H54 (cell line): Measurements from ENCODE around the gene TP53I11.
A peak's percentile ranks its signal among the peaks of the same experiment; 100 is the strongest.

Experiments used
- DNase-seq: peaks from one replicate; pipeline ENCODE4 v3.0.0; 2011; ENCODE audit warnings: low spot score, mixed read lengths; ENCODE audit not compliant: insufficient read length
- FAIRE-seq: peaks from 3 replicates; lab custom pipeline; 2011; peaks lifted over from hg19 to GRCh38; lab: Jason Lieb, UNC
- POLR2A ChIP-seq: IDR thresholded peaks from 2 replicates; pipeline ENCODE4 v1.6.1; 2011; ENCODE audit warnings: low read depth, mild to moderate bottlenecking, low read length

Gene TP53I11

DNA sequence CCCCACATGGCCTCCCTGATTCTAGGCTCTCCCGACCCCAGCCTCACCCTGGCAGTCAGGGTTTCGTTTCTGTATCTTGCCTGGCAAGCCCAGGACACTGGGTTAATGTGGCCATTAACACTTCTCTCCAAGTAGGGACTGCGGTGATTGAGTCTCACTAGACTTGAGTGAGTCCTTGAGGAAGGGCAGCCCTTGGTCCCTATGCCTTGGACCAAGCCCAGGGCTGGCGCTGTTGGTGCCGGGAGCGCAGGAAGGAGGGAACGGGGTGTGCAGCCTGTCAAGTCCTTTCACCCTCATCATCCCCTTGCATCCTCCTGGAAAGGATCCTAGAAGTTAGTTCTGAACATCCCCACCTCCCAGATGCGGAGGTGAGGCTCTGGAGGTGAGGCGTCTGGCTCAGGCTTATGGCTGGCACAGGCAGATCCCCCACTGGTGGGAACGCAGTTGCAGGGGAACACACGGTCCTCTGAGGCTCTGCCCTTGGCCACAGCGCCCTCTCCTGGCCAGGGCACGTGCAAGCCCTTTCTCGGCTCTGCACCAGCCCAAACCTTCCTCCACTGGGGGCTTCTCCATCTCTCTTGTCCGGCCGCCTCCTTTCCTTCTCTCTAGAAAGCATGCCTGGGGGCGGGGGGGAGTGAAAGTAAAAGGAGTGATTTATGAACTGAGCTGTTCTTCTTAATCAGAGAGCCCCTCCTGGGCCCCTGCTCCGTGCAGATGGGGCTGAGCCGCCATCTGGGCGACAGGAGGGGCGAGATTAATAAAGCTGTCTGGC lies 56.7 kb downstream of the TP53I11 start:
- no peak for TF ChIP-seq POLR2A
- peak; percentile 84 for DNase-seq
- FAIRE-seq = no peak

DNA sequence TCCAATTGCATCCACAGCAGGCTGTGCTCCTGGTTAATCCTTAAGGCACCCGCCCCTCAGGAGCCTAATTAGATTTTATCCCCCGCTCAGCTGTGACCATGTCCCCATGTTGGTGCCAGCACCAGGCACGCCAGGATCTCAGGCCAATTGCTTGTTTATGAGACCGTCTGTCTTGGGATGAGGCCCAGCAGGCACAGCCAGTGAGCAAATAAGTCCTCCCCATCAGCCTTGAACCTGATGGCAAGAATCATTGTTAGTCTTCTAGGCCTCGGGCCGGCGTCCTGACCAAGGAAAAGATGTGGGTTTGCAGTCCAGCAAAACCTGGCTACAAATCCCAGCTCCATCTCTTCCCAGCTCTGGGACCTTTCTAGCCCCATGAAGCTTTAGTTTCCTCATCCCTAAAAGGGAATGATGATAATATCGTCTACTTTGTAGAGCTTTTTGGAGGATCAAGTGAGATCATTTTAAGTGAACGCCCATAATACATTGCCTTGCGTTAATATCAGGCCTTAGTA lies 57.3 kb downstream of the TP53I11 start:
- FAIRE-seq (no peak), DNase-seq (no peak)
- no peak for TF ChIP-seq POLR2A

DNA sequence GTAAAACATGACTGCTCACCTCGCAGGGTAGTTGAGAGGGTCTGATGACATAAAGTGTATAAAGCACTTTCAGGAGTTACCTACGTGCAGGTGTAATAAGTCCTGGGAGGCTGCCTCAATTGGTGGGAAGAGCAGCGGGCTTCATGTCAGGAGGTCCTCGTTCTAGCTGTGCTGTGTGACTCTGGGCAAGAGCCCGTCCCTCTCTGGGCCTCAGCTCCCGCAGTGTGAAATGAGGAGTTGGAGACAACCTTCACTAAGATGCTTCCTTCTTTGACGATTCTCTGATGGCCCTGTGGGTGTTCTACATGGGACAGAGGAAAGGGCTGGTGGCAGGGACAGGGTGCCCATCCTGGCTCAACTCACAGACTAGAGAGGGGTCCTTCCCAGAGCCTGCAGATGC lies 57.8 kb downstream of the TP53I11 start:
- no peak for TF ChIP-seq POLR2A
- FAIRE-seq (no peak), DNase-seq (no peak)

DNA sequence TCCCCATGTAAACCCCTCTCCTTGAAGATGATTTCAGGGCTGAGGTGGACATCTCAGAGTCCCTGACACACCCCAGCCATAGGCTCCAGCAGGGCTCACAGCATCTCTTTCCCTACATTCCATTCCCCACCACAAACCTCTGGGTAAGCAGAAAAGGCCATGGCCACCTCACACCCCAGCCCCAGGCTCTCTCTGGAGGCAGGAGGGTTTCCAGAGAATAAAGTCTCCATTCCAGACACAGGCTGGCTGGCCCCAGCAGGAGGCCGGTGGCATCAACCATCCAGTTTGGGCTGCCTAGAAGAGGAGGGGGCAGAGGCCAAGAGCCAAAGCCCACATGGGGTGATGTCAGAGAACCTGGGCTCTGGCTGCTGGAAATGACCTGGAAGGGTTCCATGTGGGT lies 61.4 kb downstream of the TP53I11 start:
- no peak for DNase-seq
- no peak for TF ChIP-seq POLR2A
- no peak for FAIRE-seq

DNA sequence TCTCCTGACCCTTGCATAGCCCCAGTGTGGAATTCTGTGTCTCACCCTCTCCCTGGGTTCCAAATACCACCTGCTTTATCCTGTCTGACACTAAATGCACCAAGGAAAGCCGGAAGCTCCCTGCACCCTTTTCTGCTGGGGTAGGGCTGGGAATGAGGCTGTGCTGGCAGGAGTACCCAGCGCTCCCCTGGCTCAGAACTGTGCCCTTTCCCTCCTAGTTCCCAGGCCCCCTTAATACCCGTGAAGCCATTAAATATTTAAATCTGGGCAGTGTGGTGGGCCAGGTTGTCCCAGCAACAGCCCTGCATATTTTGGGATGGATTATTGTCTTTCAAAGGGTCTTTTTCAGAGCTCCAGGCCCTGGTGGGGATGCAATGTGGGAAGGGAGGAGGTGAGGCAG lies 63.0 kb downstream of the TP53I11 start:
- DNase-seq = no peak
- no peak for TF ChIP-seq POLR2A

DNA sequence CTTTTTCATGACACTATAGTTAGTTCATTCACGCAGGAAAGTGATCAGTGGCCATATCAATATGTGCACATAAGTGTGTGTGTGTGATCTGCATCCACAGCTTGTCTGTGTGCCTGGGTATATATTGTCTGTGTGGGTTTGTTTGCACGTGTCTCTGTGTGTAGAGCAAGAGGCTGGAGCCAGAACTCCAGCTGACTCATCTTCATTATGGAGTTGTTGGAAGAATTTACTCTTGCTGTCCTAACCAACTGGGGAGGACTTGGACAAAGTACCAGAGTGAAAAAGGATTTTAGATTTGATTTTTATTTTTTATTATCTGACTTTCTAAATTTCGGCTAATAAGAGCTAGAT lies 63.9 kb downstream of the TP53I11 start:
- no peak for TF ChIP-seq POLR2A
- FAIRE-seq (no peak), DNase-seq (no peak)

More for the DNA sequence above, 63.0 kb downstream of the TP53I11 start:
- no peak for FAIRE-seq

DNA sequence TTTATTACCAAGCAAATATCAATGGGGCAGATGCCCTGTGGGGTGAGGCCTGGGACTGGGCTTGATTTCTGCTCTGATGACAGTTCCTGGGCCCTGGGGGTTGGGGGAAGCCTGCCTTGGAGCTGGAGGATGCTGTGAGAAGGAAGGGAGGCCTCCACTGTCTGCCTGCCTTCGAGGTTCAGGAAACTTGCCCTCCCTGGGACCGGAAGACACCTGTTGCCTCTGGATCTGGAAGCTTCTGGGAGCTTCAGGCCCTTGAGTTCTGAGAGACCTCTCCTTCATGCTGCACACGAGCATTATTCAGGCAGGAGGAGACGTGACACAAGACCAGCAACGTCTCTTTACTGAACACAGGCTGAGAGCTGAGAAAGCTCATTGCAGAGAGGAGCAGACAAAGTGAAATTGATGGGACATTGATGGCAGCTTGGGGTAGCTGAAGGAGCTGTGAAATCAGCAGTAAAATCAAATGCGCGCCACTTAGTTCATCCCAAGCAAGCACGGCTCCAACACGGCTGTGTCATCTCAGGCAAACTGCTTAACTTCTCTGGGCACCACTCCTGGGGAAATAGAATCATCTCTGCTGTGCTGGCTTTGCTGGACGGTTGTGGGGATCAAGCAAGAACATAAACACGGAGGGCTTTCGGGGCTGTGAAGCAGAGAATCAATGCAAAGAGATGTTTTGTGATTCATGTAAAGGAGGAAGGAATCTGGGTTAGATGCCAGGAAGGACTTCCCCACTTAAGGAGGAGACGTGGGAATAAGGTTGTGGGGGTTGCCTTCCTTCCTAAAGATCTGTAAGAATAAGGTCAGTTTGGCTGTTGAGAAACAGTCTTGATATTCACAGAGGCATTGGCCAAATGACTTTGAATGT lies 64.5 kb downstream of the TP53I11 start:
- TF ChIP-seq POLR2A = no peak
- no peak for DNase-seq
- FAIRE-seq = no peak

DNA sequence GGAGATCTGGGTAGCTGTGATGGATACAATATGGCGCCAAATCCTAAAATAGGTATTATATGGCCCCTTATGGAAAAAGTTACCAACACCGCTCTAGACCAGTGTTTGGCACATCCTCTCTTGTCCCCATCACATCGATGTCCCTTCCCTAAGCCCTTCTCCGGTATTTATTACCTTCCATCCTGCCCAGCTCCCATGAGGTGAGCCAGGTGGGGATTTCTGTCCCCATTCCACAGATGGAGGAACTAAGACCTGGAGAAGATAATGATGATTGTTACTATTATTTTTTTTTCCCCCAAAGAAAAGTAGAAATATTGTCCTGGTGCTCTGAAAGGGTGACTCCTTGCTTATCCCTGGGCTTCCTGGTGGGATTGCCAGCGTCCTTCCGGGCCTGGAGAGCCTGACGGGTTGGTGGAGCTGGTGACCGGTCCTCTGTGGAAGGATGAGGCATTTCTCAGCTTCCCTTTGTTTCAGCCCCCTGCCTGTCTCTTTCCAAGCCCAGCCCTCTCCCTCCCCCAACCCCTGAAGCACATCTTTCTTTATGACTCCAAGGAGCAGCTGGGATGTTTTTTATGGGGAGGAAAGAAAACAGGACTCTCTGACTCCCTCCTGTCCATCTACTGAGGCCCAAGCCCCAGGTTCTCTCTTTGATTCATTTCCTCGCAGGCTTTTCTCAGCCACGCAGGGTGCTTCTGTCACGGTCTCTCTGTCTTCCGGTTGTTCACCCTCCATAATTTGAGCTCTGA lies 65.4 kb downstream of the TP53I11 start:
- no peak for TF ChIP-seq POLR2A
- FAIRE-seq (no peak), DNase-seq (no peak)

DNA sequence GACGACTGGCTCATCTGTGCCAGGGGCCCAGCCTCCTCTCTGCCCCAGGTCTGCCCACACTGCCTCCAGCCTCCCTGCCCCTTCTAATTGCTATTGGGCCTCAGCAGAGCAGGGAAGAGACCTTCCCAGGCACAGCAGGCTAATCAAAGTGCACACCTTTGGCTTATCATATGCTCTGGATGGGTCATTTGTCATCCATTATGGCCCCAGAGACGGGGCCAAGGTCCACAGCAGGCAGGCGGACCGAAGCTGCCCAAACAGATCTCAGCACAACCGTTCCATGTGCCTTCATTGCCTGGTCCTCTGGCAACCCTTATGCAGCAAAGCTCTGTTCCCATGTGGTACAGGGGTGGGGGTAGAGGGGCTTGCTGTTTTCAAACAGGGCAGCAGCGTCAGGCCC lies 66.6 kb downstream of the TP53I11 start:
- FAIRE-seq (no peak), DNase-seq (no peak)
- TF ChIP-seq POLR2A = no peak

DNA sequence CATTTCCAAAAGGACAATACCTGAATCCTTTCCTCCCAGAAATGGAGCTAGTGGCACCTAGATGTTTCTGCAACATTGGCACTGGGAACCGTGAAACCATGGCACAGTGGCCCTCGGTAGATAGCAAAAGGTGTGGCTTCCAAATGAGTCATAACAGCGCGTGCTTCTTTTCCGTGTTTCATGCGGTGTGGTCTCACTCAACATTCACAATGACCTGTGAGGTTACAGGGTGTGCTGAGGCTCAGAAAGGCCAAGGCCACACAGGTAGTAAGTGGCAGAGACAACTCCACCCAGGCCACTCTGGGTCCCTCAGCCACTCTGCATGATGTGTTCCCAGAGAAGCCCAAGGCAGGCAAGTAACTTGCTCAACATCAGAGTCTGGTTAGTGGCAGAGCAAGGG lies 67.4 kb downstream of the TP53I11 start:
- TF ChIP-seq POLR2A = no peak

More for the DNA sequence above, 67.4 kb downstream of the TP53I11 start:
- DNase-seq (no peak), FAIRE-seq (no peak)
